SK-N-SH treated with all-trans-retinoic acid at 6 μM for 48 hours (cell line): ENCODE data around the gene OR2B2.

ENCODE experiments used
- ISL1 ChIP-seq: fragments of 250-450 bp; sonication (Bioruptor Pico); IDR thresholded peaks from 2 replicates; pipeline ENCODE4 v2.1.2; 2022; ENCODE audit warnings: mild to moderate bottlenecking, moderate library complexity
- PATZ1 ChIP-seq: fragments of 250-450 bp; sonication (Bioruptor Pico); IDR thresholded peaks from 2 replicates; pipeline ENCODE4 v1.8.0; 2020; ENCODE audit warnings: mild to moderate bottlenecking, moderate library complexity, borderline replicate concordance
- POU6F1 ChIP-seq: fragments of 250-450 bp; sonication (Bioruptor Pico); IDR thresholded peaks from 2 replicates; pipeline ENCODE4 v1.8.0; 2021; ENCODE audit warnings: low read depth, mild to moderate bottlenecking, moderate library complexity, borderline replicate concordance
- RARB ChIP-seq: fragments of 250-450 bp; sonication (Bioruptor Pico); IDR thresholded peaks from 2 replicates; pipeline ENCODE4 v1.8.0; 2021; ENCODE audit warnings: mild to moderate bottlenecking, moderate library complexity
- TSHZ2 ChIP-seq: fragments of 250-450 bp; sonication (Bioruptor Pico); IDR thresholded peaks from 2 replicates; pipeline ENCODE4 v1.5.0; 2020; ENCODE audit warnings: mild to moderate bottlenecking, moderate library complexity
- ZFP3 ChIP-seq: fragments of 250-450 bp; sonication (Bioruptor Pico); IDR thresholded peaks from 2 replicates; pipeline ENCODE4 v1.5.0; 2020; ENCODE audit warnings: mild to moderate bottlenecking, moderate library complexity
- ZFP30 ChIP-seq: fragments of 450-650 bp; formaldehyde crosslinking; IDR thresholded peaks from 2 replicates; pipeline ENCODE4 v1.5.0; 2022; ENCODE audit warnings: mild to moderate bottlenecking, moderate library complexity

- TF ChIP-seq TSHZ2 (no peak), ISL1 (CRISPR knock-in tag) (no peak), ZFP3 (CRISPR knock-in tag) (no peak), POU6F1 (CRISPR knock-in tag) (no peak), RARB (CRISPR knock-in tag) (no peak), ZFP30 (CRISPR knock-in tag) (no peak), PATZ1 (no peak)
Observed at GRCh38 chr6:27908017-27908416, 4.2 kb downstream of the OR2B2 start.
